Liver (tissue), 9 donors: ENCODE measurements around the gene GLP2R. TPM values are rescaled to one million over a fixed set of nuclear protein-coding genes. Genes with fewer than 3 reads are reported as not detected.

Experiments
- DNase-seq: peaks from one replicate; pipeline ENCODE4 v3.0.0-alpha.2; 2017; ENCODE audit warnings: low spot score
- H3K27ac ChIP-seq, 2 donors: one replicate each; pipeline ENCODE4 v1.7.0; 2013; ENCODE audit warnings: inconsistent platforms in 2 of 2, low read length in 2 of 2, control low read depth in 1 of 2, low read depth in 1 of 2, mild to moderate bottlenecking in 1 of 2
- H3K27me3 ChIP-seq, 4 donors: one replicate each; pipeline versions ENCODE4 v1.6.1 to v1.7.0; 2013; ENCODE audit warnings: low read length in 3 of 4, inconsistent platforms in 1 of 4, mild to moderate bottlenecking in 1 of 4, moderate library complexity in 1 of 4; ENCODE audit not compliant: control insufficient read depth in 4 of 4, insufficient read depth in 4 of 4
- H3K36me3 ChIP-seq, 4 donors: one replicate each; pipeline versions ENCODE4 v1.6.1 to v1.7.0; 2013; ENCODE audit warnings: low read length in 3 of 4, mild to moderate bottlenecking in 3 of 4, low read depth in 1 of 4, moderate library complexity in 1 of 4; ENCODE audit not compliant: control insufficient read depth in 4 of 4, insufficient read depth in 3 of 4
- H3K4me1 ChIP-seq, 4 donors: one replicate each; pipeline versions ENCODE4 v1.6.1 to v1.7.0; 2013; ENCODE audit warnings: low read length in 3 of 4, mild to moderate bottlenecking in 3 of 4, moderate library complexity in 1 of 4; ENCODE audit not compliant: control insufficient read depth in 4 of 4, insufficient read depth in 4 of 4
- H3K4me3 ChIP-seq, 3 donors: one replicate each; pipeline versions ENCODE4 v1.6.1 to v1.7.0; 2013; ENCODE audit warnings: low read length in 3 of 3, control low read depth in 1 of 3, low read depth in 1 of 3, mild to moderate bottlenecking in 1 of 3
- H3K9ac ChIP-seq, 2 donors: one replicate each; pipeline ENCODE4 v1.7.0; 2013; ENCODE audit warnings: low read length in 2 of 2, mild to moderate bottlenecking in 2 of 2, moderate library complexity in 2 of 2, control low read depth in 1 of 2, low read depth in 1 of 2
- H3K9me3 ChIP-seq, 4 donors: one replicate each; pipeline versions ENCODE4 v1.6.1 to v1.7.0; 2013; ENCODE audit warnings: low read length in 3 of 4; ENCODE audit not compliant: control insufficient read depth in 4 of 4
- FOXA1 ChIP-seq: IDR thresholded peaks from 2 replicates; pipeline ENCODE4 v1.6.1; 2016; ENCODE audit warnings: antibody characterized with exemption
- FOXA2 ChIP-seq: IDR thresholded peaks from 2 replicates; pipeline ENCODE4 v1.6.1; 2016; ENCODE audit warnings: antibody characterized with exemption
- HNF4A ChIP-seq, 2 donors: conservative IDR thresholded peaks; 2 replicates each; pipeline ENCODE4 v1.6.1; 2016; ENCODE audit warnings: antibody characterized with exemption in 2 of 2, mild to moderate bottlenecking in 2 of 2
- HNF4G ChIP-seq: IDR thresholded peaks from 2 replicates; pipeline ENCODE4 v1.6.1; 2016; ENCODE audit warnings: antibody characterized with exemption
- JUND ChIP-seq, 2 donors: IDR thresholded peaks; 2 replicates each; pipeline ENCODE4 v1.6.1; 2016; ENCODE audit warnings: antibody characterized with exemption in 2 of 2
- NR2F2 ChIP-seq: IDR thresholded peaks from 2 replicates; pipeline ENCODE4 v1.6.1; 2016; ENCODE audit warnings: antibody characterized with exemption
- RXRA ChIP-seq, 2 donors: IDR thresholded peaks; 2 replicates each; pipeline ENCODE4 v1.6.1; 2017 to 2018; ENCODE audit warnings: antibody characterized with exemption in 2 of 2, mild to moderate bottlenecking in 1 of 2
- SP1 ChIP-seq: IDR thresholded peaks from 2 replicates; pipeline ENCODE4 v1.6.1; 2018; ENCODE audit warnings: antibody characterized with exemption, mild to moderate bottlenecking
- TAF1 ChIP-seq: conservative IDR thresholded peaks from 2 replicates; pipeline ENCODE4 v1.6.1; 2016; ENCODE audit warnings: antibody characterized with exemption, mild to moderate bottlenecking
- YY1 ChIP-seq: IDR thresholded peaks from 2 replicates; pipeline ENCODE4 v1.6.1; 2016; ENCODE audit warnings: antibody characterized with exemption, mild to moderate bottlenecking
- WGBS: extraction: QIAGEN DNeasy Blood & Tissue Kit; methylation state at CpG from one replicate; pipeline ENCODE4 v1.1.7; 2013; 5-methylcytosine and 5-hydroxymethylcytosine counted together
- polyA plus RNA-seq, 2 donors: library from polyadenylated mRNA; stranded (reverse) in 1 of 2; unstranded in 1 of 2; fragments of 200-250 nt in 1 of 2; fragments of >200 nt in 1 of 2; fragmentation: Nextera tagmentation in 1 of 2; extraction: Ambion mirVana in 1 of 2; gene quantifications; one replicate each; pipeline versions ENCODE4 v1.2.1 to v1.2.3, GENCODE V29; 2013 to 2015
- total RNA-seq, 2 donors: library from RNA; depleted of rRNA; stranded (reverse); fragments of >200 nt; gene quantifications; one replicate each; pipeline ENCODE4 v1.2.3, GENCODE V29; 2014
- TF ChIP-seq, protein P1 (sequence below): IDR thresholded peaks from 2 replicates; pipeline ENCODE4 v1.6.1; 2016; ENCODE audit warnings: antibody characterized with exemption, mild to moderate bottlenecking
- TF ChIP-seq, protein P2 (sequence below): fragments of 150-350 bp; IDR thresholded peaks from 2 replicates; pipeline ENCODE4 v1.5.1; 2017; ENCODE audit warnings: improper control_type of control experiment, low read depth, low read length; ENCODE audit not compliant: missing input control
- TF ChIP-seq, protein P3 (sequence below): IDR thresholded peaks from 2 replicates; pipeline ENCODE4 v1.6.1; 2016; ENCODE audit warnings: antibody characterized with exemption
- TF ChIP-seq, protein P4 (sequence below): IDR thresholded peaks from 2 replicates; pipeline ENCODE4 v1.6.1; 2016; ENCODE audit warnings: antibody characterized with exemption
- TF ChIP-seq, protein P5 (sequence below): IDR thresholded peaks from 2 replicates; pipeline ENCODE4 v1.6.1; 2016; ENCODE audit warnings: antibody characterized with exemption
- donor health status: healthy.
- donor health status: healthy.
- donor health status: healthy.
- donor health status: healthy.
- donor health status: healthy.

Gene GLP2R
- total and polyA plus RNA-seq, 4 donors, result 0.39 to 1.4 (median 0.58) TPM

DNA sequence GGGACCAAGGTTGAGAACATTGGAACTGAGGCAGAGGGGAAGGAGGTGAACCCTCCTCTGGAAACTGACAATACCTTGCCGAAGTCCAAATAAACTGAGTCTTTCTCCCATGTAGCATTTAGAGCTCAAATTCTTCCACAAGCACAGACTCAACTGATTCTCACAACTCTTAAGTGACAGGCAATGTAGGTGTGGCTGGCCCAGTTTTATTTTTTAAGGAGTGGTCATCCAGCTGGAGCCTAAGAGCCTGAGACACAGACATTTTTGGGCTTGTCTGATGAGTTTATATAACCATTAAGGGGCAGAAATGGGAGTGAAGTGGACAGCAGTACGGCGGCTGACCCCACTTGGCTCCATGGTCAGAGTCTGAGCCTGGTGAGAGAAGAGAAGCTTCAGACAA lies 68.5 kb downstream of the GLP2R start:
- no peaks in the 10 kb centered on the region for H3K9me3 ChIP-seq
- 86% methylated on average over 3 of the region's 3 CpGs for WGBS
- H3K27ac ChIP-seq, result no peak overlapping the region
- no peak overlapping the region for H3K4me3 ChIP-seq
- H3K36me3 ChIP-seq, result no peaks in the 10 kb centered on the region
- no peak overlapping the region for H3K9ac ChIP-seq
- DNase-seq, result no peak
- TF ChIP-seq FOXA1, result no peak
- H3K27me3 ChIP-seq, result no peaks in the 10 kb centered on the region
- no peaks in the 10 kb centered on the region for H3K4me1 ChIP-seq

DNA sequence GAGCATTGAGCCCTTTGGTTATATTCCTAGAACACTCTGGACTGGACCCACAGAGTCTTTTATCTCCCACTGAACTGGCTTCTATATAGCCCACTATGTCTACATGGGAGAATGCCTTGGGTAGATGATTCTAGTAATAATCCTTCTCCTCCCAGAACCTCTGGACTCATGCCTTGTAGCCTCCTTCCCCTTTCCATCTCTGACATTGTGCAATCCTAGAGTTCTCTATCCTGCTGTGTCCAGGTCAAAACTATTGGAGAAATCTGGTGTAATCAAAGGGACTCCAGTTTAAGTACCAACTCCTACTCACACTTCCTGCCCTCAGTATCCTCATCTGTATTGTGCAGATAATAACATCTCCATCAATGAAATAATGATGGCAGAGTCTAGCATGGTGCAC lies 70.2 kb downstream of the GLP2R start:
- no peaks in the 10 kb centered on the region for H3K36me3 ChIP-seq
- H3K9me3 ChIP-seq, result no peaks in the 10 kb centered on the region
- H3K27me3 ChIP-seq, result no peaks in the 10 kb centered on the region
- no peaks in the 10 kb centered on the region for H3K4me1 ChIP-seq
- no peak for DNase-seq
- H3K27ac ChIP-seq, result no peak overlapping the region
- H3K4me3 ChIP-seq, result no peak overlapping the region
- H3K9ac ChIP-seq, result no peak overlapping the region
- TF ChIP-seq, protein P1, sequence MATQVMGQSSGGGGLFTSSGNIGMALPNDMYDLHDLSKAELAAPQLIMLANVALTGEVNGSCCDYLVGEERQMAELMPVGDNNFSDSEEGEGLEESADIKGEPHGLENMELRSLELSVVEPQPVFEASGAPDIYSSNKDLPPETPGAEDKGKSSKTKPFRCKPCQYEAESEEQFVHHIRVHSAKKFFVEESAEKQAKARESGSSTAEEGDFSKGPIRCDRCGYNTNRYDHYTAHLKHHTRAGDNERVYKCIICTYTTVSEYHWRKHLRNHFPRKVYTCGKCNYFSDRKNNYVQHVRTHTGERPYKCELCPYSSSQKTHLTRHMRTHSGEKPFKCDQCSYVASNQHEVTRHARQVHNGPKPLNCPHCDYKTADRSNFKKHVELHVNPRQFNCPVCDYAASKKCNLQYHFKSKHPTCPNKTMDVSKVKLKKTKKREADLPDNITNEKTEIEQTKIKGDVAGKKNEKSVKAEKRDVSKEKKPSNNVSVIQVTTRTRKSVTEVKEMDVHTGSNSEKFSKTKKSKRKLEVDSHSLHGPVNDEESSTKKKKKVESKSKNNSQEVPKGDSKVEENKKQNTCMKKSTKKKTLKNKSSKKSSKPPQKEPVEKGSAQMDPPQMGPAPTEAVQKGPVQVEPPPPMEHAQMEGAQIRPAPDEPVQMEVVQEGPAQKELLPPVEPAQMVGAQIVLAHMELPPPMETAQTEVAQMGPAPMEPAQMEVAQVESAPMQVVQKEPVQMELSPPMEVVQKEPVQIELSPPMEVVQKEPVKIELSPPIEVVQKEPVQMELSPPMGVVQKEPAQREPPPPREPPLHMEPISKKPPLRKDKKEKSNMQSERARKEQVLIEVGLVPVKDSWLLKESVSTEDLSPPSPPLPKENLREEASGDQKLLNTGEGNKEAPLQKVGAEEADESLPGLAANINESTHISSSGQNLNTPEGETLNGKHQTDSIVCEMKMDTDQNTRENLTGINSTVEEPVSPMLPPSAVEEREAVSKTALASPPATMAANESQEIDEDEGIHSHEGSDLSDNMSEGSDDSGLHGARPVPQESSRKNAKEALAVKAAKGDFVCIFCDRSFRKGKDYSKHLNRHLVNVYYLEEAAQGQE, result no peak
- TF ChIP-seq SP1, result no peak
- TF ChIP-seq, protein P2, sequence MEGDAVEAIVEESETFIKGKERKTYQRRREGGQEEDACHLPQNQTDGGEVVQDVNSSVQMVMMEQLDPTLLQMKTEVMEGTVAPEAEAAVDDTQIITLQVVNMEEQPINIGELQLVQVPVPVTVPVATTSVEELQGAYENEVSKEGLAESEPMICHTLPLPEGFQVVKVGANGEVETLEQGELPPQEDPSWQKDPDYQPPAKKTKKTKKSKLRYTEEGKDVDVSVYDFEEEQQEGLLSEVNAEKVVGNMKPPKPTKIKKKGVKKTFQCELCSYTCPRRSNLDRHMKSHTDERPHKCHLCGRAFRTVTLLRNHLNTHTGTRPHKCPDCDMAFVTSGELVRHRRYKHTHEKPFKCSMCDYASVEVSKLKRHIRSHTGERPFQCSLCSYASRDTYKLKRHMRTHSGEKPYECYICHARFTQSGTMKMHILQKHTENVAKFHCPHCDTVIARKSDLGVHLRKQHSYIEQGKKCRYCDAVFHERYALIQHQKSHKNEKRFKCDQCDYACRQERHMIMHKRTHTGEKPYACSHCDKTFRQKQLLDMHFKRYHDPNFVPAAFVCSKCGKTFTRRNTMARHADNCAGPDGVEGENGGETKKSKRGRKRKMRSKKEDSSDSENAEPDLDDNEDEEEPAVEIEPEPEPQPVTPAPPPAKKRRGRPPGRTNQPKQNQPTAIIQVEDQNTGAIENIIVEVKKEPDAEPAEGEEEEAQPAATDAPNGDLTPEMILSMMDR, result no peak
- no peak for TF ChIP-seq HNF4G
- TF ChIP-seq, protein P3, sequence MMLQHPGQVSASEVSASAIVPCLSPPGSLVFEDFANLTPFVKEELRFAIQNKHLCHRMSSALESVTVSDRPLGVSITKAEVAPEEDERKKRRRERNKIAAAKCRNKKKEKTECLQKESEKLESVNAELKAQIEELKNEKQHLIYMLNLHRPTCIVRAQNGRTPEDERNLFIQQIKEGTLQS, result no peak
- no peak for TF ChIP-seq RXRA (IDR thresholded peaks at IDR 0.05)
- TF ChIP-seq TAF1, result no peak
- TF ChIP-seq HNF4A (conservative IDR thresholded peaks at IDR 0.05), result no peak
- no peak for TF ChIP-seq YY1
- TF ChIP-seq, protein P4, sequence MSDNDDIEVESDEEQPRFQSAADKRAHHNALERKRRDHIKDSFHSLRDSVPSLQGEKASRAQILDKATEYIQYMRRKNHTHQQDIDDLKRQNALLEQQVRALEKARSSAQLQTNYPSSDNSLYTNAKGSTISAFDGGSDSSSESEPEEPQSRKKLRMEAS, result no peak
- TF ChIP-seq, protein P5, sequence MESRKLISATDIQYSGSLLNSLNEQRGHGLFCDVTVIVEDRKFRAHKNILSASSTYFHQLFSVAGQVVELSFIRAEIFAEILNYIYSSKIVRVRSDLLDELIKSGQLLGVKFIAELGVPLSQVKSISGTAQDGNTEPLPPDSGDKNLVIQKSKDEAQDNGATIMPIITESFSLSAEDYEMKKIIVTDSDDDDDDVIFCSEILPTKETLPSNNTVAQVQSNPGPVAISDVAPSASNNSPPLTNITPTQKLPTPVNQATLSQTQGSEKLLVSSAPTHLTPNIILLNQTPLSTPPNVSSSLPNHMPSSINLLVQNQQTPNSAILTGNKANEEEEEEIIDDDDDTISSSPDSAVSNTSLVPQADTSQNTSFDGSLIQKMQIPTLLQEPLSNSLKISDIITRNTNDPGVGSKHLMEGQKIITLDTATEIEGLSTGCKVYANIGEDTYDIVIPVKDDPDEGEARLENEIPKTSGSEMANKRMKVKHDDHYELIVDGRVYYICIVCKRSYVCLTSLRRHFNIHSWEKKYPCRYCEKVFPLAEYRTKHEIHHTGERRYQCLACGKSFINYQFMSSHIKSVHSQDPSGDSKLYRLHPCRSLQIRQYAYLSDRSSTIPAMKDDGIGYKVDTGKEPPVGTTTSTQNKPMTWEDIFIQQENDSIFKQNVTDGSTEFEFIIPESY, result no peak
- no peak for TF ChIP-seq FOXA1
- TF ChIP-seq FOXA2, result no peak
- TF ChIP-seq NR2F2, result no peak
- TF ChIP-seq JUND (IDR thresholded peaks at IDR 0.05), result no peak
